ENCODE measurements around the gene FAM89A. TPM values are rescaled to one million over a fixed set of nuclear protein-coding genes. Genes with fewer than 3 reads are reported as not detected.
A peak's percentile ranks its signal among the peaks of the same experiment; 100 is the strongest.

Gene FAM89A
- total and polyA plus RNA-seq, 9 of the 15 experiments (the other 6 are each of a cell fraction or from before 2014, with no cell fraction given): 8.7 to 66.2 (median 43.3) TPM

- TF ChIP-seq HNRNPLL (IDR thresholded peaks at IDR 0.05; ENCODE audit: low read depth, low read length, poor library complexity, severe bottlenecking): no peak
- no peak for TF ChIP-seq PRMT5 (CRISPR knock-in tag; IDR thresholded peaks at IDR 0.05)
- TF ChIP-seq RBFOX2 (IDR thresholded peaks at IDR 0.05; ENCODE audit: low read depth, low read length): no peak
- 0 out of 2 replicates have a peak, but pooled peaks have one; percentile 43 for TF ChIP-seq ZNF140 (CRISPR knock-in tag; IDR thresholded peaks at IDR 0.05)
- TF ChIP-seq ATF3 (IDR thresholded peaks at IDR 0.05): no peak
- no peak for TF ChIP-seq ATF3 (CRISPR knock-in tag; conservative IDR thresholded peaks at IDR 0.05)
- peak; percentile 96 for TF ChIP-seq ZBTB9 (CRISPR knock-in tag; IDR thresholded peaks at IDR 0.05)
- no peak for TF ChIP-seq NEUROD1 (IDR thresholded peaks at IDR 0.05; ENCODE audit: borderline replicate concordance, low read depth, low read length, partially characterized antibody)
- TF ChIP-seq ELF1 (tag; IDR thresholded peaks at IDR 0.05): no peak
- no peak for TF ChIP-seq ZNF551 (CRISPR knock-in tag; IDR thresholded peaks at IDR 0.05)
- TF ChIP-seq ZNF75A (CRISPR knock-in tag; IDR thresholded peaks at IDR 0.05): peak; percentile 70; the same call in 1 of the 2 replicates
- no peak for TF ChIP-seq NKRF (IDR thresholded peaks at IDR 0.05; ENCODE audit: borderline replicate concordance)
- no peak for TF ChIP-seq NR2C2 (CRISPR knock-in tag; IDR thresholded peaks at IDR 0.05)
- no peak for TF ChIP-seq NR2C2 (tag; IDR thresholded peaks at IDR 0.05)
- no peak for TF ChIP-seq U2AF1 (optimal IDR thresholded peaks at IDR 0.05; ENCODE audit: low read depth, low read length)
- peak; percentile 50; the same call in 1 of the 2 replicates for TF ChIP-seq ZKSCAN8 (CRISPR knock-in tag; IDR thresholded peaks at IDR 0.05)
- TF ChIP-seq RREB1 (CRISPR knock-in tag; IDR thresholded peaks at IDR 0.05): peak; percentile 89
- TF ChIP-seq CEBPG (CRISPR knock-in tag; IDR thresholded peaks at IDR 0.05): no peak
- TF ChIP-seq CEBPG (tag; conservative IDR thresholded peaks at IDR 0.05 in 1 of 2, IDR thresholded peaks at IDR 0.05 in 1 of 2): no peak
These were observed 32.5 kb upstream of the FAM89A start (continued) for GRCh38 chr1:231072502-231073094.

Measured in K562 (cell line).